Chondrocyte (in vitro differentiated cells): ENCODE data around the gene HS6ST3. TPM values are rescaled to one million over a fixed set of nuclear protein-coding genes. Genes with fewer than 3 reads are reported as not detected.
"Not testable (repeated sequence)": the region's sequence is repeated elsewhere in the genome, so short reads cannot be mapped to it uniquely, and the experiment has no call there.

Source experiments
- DNase-seq: peaks from one replicate; pipeline ENCODE4 v3.0.0; 2021; ENCODE audit warnings: mixed read lengths, low spot score
- H3K27ac Mint-ChIP-seq: one replicate; pipeline ENCODE4 v1.8.0; 2021; ENCODE audit warnings: mild to moderate bottlenecking, moderate library complexity, mixed read lengths; ENCODE audit not compliant: unreplicated experiment
- H3K27me3 Mint-ChIP-seq: 2 replicates; pipeline ENCODE4 v1.8.0; 2021; ENCODE audit warnings: low read depth, mixed read lengths
- H3K36me3 Mint-ChIP-seq: 2 replicates; pipeline ENCODE4 v1.8.0; 2021; ENCODE audit warnings: low read depth, mixed read lengths
- H3K4me1 Mint-ChIP-seq: 2 replicates; pipeline ENCODE4 v1.8.0; 2021; ENCODE audit warnings: low read depth, mild to moderate bottlenecking, mixed read lengths
- H3K4me3 Mint-ChIP-seq: one replicate; pipeline ENCODE4 v1.8.0; 2021; ENCODE audit warnings: mild to moderate bottlenecking, moderate library complexity, mixed read lengths; ENCODE audit not compliant: unreplicated experiment
- H3K9me3 Mint-ChIP-seq: 2 replicates; pipeline ENCODE4 v1.8.0; 2021; ENCODE audit warnings: low read depth, mixed read lengths
- total RNA-seq: library from RNA; stranded (reverse); gene quantifications from 3 replicates; pipeline ENCODE4 v1.2.1, GENCODE V29; 2021
- TF ChIP-seq, protein P1 (sequence below): fragments of 200-600 bp; sonication (generic); IDR thresholded peaks from 2 replicates; pipeline ENCODE4 v1.5.0; 2021; ENCODE audit warnings: antibody characterized with exemption, mild to moderate bottlenecking, moderate library complexity

Gene HS6ST3
- total RNA-seq, 1 donor from 2014 or later, result not detected

- DNase-seq, result no peak
- TF ChIP-seq, protein P1, sequence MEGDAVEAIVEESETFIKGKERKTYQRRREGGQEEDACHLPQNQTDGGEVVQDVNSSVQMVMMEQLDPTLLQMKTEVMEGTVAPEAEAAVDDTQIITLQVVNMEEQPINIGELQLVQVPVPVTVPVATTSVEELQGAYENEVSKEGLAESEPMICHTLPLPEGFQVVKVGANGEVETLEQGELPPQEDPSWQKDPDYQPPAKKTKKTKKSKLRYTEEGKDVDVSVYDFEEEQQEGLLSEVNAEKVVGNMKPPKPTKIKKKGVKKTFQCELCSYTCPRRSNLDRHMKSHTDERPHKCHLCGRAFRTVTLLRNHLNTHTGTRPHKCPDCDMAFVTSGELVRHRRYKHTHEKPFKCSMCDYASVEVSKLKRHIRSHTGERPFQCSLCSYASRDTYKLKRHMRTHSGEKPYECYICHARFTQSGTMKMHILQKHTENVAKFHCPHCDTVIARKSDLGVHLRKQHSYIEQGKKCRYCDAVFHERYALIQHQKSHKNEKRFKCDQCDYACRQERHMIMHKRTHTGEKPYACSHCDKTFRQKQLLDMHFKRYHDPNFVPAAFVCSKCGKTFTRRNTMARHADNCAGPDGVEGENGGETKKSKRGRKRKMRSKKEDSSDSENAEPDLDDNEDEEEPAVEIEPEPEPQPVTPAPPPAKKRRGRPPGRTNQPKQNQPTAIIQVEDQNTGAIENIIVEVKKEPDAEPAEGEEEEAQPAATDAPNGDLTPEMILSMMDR, result no peak
- Mint-ChIP-seq H3K4me1 (no peaks in the 10 kb centered on the region), H3K9me3 (peaks cover 16% of the 10 kb centered on the region), H3K27ac (no peak overlapping the region), H3K27me3 (peaks cover 14% of the 10 kb centered on the region), H3K36me3 (no peaks in the 10 kb centered on the region), H3K4me3 (no peak overlapping the region)
These were observed 23.0 kb downstream of the HS6ST3 start for GRCh38 chr13:96112936-96113335.

- not testable (repeated sequence) for H3K4me3 Mint-ChIP-seq, DNase-seq, H3K9me3 Mint-ChIP-seq, H3K4me1 Mint-ChIP-seq, H3K27ac Mint-ChIP-seq, H3K36me3 Mint-ChIP-seq
- H3K27me3 Mint-ChIP-seq, result peaks cover 14% of the 10 kb centered on the region
These were observed 25.5 kb downstream of the HS6ST3 start for GRCh38 chr13:96115368-96115767.

DNA sequence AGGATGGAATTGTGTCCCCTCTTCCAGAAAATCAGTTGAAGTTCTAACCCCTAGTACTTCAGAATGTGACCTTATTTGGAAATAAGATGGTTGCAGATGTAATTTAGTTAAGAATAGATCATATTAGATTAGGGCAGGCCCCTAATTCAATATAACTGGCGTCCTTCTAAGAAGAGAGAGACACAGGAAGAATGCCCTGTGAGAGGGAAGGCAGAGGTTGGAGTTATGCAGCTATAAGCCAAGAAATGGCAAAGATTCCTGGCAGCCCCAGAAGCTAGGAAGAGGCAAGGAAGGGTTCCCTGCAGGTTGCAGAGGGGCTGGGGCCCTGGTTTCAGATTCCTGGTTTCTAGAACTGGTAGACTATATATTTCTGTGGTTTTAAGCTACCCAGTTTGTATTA is 30.0 kb downstream of the HS6ST3 start:
- Mint-ChIP-seq H3K4me1 (no peaks in the 10 kb centered on the region), H3K9me3 (peaks cover 2% of the 10 kb centered on the region), H3K27ac (no peak overlapping the region), H3K27me3 (peaks cover 19% of the 10 kb centered on the region), H3K36me3 (no peaks in the 10 kb centered on the region), H3K4me3 (no peak overlapping the region)
- DNase-seq, result no peak
- TF ChIP-seq, protein P1, result no peak

- Mint-ChIP-seq H3K27ac (no peak overlapping the region), H3K4me1 (peaks cover 8% of the 10 kb centered on the region), H3K9me3 (no peaks in the 10 kb centered on the region), H3K27me3 (peaks cover 18% of the 10 kb centered on the region), H3K4me3 (no peak overlapping the region), H3K36me3 (no peaks in the 10 kb centered on the region)
- TF ChIP-seq, protein P1, result no peak
- DNase-seq, result no peak
These were observed 41.0 kb downstream of the HS6ST3 start for GRCh38 chr13:96130818-96131340.

GRCh38 chr13:96141032-96141431 is 51.1 kb downstream of the HS6ST3 start:
- H3K4me3 Mint-ChIP-seq, result no peak overlapping the region
- TF ChIP-seq, protein P1, result peak; percentile 66
- H3K27ac Mint-ChIP-seq, result no peak overlapping the region
- no peaks in the 10 kb centered on the region for H3K36me3 Mint-ChIP-seq
- no peaks in the 10 kb centered on the region for H3K4me1 Mint-ChIP-seq
- H3K9me3 Mint-ChIP-seq, result peaks cover 2% of the 10 kb centered on the region
- DNase-seq, result no peak
- H3K27me3 Mint-ChIP-seq, result peaks cover 16% of the 10 kb centered on the region

DNA sequence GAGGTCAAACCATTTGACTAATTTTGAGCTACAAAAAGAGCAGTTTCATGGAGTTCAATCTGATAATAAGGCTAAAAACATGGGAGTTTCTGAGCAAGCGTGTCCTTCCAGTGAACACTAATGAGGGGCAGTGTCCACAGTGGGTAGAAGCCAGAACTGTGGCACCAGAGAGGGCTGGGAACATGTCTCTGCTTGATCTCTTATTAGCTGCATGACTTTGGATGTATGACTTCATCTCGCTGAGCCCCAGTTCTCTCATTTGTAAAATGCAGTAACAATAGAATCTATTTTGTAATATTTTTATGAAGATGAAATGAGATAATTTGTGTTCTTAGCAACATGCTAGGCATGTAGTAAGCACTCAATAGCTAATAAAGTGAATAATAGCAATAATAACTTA is 69.8 kb downstream of the HS6ST3 start:
- DNase-seq, result no peak
- H3K4me1 Mint-ChIP-seq, result no peaks in the 10 kb centered on the region
- H3K4me3 Mint-ChIP-seq, result no peak overlapping the region
- no peaks in the 10 kb centered on the region for H3K36me3 Mint-ChIP-seq
- no peaks in the 10 kb centered on the region for H3K9me3 Mint-ChIP-seq
- peaks cover 35% of the 10 kb centered on the region for H3K27me3 Mint-ChIP-seq
- TF ChIP-seq, protein P1, result no peak
- H3K27ac Mint-ChIP-seq, result no peak overlapping the region
